NCI-H2227 treated with DMSO at 0.1 percent for 48 hours (cell line): ENCODE data around the gene EXOC4.

ENCODE experiments used
- DNase-seq: peaks from one replicate; lab custom pipeline; 2025; lab: John Stamatoyannopoulos, UW

Gene EXOC4

DNA sequence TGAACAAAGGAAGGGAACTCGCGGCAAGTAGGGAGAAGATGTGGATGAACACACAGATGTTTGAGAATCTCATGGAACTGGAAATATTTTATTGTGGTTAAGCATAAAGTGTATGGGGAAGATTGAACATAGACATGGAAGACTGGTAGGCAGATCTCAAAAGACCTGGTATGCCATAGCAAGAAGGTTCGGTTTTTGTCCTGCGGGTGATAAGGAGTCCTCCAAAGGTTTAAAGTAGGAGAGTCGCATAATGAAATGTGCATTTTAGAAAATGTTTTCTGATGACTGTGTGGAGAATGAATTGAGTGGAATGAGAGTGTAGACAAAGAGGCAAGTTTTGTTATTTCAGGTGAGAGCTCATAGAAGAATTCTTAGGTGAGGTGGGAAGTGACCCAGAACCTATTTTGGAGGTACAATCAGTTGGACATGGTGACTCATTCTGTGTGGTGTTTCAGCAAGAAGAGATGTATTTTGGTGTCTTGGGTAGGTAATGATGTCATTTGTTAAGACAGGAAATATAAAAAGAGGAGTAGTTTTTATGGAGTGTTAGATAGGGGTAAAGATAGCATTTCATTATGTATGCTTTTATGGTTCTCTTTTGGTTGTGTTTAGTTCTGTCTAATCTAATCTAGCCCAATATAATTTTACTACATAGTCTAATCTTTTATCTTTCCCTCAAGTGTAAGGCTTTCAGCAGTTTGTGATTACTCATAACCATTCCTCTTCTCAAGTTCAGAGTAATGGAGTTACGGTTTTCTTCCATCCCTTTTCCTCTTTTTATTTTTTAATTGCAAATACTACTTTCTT lies 239.2 kb downstream of the EXOC4 start:
- DNase-seq, result no peak

DNA sequence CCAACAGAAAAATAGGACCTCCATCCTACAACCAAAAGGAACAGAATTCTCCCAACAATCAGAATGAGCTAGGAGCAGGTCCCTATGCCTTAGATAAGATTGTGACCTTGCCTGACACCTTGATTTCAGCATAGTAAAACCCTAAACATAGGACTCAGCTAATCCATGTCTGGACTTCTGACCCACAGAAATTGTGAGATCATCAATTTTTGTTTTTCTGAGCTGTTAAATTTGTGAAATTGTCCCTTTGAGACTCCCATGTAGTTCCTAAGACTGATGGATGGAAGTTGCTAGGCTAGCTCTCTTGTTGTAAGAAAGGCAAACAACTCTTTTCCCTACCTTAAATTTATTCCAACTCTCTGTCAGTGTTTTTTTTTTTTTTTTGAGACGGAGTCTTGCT lies 244.2 kb downstream of the EXOC4 start:
- no peak for DNase-seq

DNA sequence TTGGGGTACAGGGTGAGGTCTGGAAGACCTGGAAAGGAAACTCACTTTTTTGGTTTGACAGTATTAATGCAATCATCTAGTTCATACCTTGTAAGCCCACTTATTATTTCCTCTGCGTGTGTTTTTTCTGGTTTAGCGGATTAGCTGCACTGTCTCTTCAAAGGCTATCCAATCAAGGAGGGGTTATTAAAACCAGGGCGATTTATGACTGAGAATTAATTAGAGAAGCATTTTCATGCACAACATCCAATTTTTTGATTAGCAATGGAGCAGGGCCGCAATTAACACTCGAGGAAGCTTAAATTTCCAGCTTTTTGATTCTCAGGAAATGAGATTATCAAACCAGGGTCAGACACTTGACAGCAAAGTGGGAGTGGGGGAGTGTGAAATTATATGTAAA lies 248.9 kb downstream of the EXOC4 start:
- DNase-seq, result no peak

DNA sequence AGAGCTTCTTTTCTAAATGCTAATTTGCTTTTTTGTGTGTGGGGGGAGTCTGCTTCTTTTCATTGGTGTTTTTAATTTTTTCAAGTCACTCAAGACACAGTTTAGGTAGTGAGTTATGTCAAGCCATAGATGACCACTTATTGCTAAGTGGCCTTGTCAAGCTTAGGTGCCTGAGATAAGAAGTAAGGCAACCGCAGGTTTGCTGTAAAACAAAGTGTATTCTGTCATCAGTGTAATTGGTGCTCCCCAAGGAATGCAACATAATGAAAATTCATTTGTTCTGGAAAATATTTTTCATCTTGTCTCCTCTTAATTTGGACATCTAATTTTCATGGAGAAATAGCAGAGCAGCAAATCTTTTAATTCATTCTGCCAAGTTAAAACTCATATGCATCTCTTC lies 249.6 kb downstream of the EXOC4 start:
- no peak for DNase-seq

DNA sequence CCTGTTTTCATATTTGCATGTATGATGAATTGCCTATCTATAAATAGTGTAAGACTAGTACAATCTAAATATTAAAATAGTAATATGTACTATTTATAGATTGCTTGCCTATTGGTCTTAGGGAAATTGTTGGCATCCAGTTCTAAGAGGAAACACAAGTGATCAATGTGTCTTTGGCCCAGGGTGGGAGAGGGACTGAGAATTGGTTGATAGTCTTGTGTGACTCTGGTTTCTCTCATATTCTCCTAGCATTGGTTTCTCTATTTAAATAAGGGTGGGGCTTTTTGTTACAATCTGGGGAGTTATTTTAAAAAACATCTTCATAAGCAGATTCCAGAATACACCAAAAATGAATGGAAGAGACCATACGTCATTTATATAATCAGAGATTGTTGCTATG lies 250.1 kb downstream of the EXOC4 start:
- no peak for DNase-seq

DNA sequence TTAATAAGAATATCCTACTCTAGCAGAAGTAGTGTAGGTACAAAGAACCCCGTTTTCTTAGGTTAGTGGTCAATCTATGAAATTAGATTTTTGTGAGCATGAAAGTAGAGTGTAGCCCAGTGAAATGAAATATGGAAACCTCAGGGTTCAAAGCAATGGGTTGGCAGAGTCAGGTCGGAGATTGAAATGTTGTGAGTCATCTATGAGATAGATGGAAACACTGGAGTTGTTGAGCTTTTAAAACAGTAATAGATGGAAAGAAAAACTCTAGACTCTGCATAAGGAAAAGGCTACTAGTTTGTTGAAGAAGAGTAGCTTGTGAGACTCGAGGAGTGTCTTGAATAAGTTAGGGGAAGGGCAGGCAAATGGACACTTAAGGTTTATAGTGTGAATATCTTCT lies 251.9 kb downstream of the EXOC4 start:
- no peak for DNase-seq

DNA sequence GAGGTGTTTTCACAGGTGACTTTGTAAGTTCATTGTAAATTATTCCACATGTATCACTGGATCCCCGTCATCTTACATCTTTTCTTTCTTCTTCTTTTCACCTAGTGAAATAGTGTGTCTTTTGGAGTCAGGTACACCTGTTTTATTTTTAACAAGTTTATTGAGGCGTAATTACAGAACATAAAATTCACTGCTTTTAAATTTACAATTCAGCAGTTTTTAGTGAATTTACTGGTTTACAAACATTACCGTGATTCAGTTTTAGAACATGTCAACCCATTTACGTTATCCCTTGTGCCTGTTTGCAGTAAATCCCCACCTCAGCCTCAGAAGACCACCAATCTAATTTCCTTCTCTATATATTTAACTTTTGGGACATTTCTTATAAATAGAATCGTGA lies 256.9 kb downstream of the EXOC4 start:
- DNase-seq, result no peak

DNA sequence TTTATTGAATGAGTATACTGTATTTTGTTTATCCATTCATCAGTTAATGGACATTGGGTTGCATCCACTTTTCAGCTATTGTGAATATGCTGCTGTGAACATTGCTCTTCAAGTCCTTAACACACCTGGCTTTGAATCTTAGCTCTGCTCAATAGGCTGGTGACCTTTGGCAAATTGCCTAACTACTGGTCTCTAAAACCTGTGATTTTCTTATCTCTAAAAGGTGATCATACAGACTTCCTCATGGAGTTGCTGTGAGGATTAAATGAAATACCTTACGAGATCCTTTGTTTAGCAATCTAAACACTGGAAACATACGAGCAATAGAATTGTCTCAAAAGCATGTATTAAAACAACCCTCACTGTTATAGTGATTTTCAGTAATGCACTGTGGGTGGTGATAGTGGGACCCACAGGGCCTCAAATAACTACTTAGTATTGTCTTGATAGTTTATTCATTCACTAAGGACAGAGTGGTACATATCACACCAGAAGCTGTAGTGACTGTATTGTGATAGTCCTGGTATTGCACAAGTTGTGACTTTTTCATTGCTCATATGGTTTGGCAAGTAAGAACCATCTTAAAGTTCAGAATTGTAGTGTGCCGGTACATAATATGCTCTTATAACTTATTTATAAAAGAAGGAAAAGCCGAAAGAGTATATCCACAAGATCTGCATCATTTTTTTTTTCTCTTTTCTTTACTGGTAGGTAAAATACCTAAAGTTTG lies 257.6 kb downstream of the EXOC4 start:
- peak; percentile 89 for DNase-seq

DNA sequence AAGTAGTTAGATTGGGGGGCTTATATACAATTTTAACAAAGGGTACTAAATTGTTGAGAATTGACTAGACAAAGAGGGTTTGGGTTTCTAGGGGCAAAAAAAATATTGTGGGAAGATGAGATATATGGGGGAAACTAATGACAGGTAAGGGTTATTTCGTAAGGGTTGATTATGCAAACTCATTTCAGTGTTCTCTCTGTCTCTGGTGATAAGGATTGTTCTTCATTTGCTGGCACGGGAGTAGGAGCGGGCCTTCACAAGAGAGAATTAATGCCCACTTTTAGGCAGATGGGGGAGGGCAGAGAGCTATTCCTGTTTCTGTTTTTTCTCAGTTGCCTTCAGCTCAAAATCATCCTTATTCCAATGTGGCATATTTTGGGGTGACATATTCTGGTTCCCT lies 258.4 kb downstream of the EXOC4 start:
- DNase-seq, result no peak

DNA sequence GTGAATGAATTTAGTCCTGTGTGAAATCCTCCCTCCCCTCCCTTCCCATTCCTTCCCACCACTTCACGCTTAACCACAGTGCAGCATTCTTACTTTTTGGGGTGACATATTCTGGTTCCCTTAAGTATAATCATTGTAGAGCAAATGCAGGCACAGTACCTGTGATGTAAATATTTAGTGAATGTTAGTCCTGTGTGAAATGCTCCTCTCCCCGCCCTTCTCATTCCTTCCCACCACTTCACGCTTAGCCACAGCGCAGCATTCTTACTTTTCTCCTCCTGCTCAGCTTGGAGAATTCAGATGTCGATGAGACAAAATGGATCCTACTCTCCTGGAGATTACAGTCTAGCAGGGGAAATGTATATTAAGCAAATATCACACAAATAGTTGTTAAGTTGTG lies 258.8 kb downstream of the EXOC4 start:
- no peak for DNase-seq

DNA sequence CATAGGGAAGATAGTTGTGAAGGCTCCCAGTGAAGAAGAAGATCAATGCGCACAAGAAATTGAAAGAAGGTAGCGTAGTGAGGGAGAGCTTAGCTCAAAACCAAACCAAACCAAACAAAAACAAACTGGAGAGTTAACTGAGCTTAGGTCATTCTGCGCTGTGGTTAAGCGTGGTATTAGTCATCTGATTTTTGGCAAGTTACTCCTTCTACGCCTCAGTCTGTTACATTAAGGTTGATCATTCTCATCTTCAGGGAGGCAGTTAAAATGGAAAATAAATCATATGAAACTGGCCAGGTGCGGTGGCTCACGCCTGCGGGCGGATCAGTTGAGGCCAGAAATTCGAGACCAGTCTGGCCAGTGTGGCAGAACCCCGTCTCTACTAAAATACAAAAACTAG lies 259.7 kb downstream of the EXOC4 start:
- no peak for DNase-seq

DNA sequence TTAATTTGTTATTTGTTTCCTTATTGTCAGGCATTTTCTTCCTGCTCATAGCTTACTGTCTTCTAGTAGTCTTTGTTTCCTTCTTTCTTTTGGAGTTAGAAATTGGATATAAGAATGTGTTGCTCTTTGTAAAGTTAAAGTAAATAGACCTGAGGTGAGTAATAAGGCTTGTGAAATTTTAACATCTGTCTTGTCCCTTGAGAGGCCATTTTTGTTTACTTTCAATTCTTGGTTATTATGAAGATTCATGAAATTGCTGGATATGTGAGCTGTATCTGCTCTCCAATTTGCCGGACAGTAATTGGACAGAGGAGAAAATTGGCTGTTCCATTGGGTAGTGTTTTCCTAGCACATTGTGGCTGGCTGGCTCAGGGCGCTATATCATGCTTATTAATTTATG lies 260.7 kb downstream of the EXOC4 start:
- no peak for DNase-seq

DNA sequence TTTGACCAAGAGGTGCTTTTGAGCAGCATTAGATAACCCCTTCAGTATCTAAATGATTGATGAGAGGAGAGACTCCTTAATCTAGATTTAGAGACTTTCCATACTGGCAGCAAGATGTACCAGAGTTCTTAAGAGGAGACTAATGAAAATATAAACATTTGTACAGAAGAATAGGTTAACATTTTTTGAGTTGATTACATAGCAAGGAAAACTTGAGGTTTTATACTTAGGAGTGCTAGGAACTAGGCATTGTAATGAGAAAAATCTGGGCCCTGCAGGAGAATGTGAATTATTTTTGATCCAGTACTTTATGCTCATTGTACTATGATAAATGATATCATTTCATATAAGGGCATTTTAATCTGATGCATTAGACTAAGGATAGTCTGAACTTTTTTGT lies 261.7 kb downstream of the EXOC4 start:
- DNase-seq, result no peak

DNA sequence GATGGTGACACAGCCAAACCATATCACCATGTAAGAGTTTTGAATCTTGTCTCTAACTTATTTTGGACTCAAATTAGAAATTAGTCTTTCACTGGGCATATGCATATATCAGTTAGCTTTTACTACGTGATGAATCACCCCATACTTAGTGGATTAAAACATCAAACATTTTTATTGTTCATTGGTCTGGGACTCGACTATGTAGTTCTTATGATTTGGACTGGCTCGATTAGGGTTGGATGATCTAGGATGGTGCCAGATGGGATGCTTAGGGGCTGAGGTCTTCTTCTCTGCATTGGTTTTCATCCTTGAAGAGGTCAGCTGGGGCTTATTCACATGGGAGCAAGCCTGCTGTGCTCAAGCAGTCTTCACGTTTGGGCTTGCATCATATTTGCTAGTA lies 264.9 kb downstream of the EXOC4 start:
- DNase-seq, result no peak

DNA sequence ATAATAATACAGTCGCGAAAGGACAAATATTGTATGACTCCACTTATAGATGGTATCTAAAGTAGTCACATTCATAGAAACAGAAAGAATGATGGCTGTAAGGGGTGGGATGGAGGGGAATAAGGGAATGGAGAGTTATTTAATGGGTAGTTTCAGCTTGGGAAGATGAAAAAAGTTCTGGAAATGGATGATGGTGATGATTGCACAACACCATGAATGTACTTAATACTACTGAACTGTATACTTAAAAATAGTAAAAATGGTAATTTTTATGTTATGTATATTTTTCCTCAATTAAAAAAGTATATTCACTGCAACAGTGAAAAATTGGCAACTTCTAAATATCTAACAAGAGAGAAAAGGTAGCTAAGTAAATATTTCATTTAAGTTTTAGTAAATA lies 265.8 kb downstream of the EXOC4 start:
- no peak for DNase-seq

DNA sequence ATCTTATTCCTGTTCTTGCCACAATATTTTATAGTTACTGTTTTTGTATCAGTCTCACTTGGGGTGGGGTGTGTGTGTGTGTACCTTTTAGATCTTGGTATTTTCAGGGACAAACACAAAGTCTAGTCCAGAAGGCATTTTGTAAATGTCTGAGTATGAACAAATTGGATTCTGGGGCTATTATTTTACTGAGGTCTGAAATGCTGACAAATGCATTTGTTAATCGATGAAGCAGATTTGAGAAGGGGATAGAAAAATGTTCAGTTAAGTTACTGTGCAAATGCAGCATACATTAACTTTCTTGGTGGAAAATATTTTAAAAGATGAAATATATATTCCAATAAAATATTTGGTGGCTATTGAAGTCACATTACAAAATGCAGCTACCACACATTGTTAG lies 267.4 kb downstream of the EXOC4 start:
- DNase-seq, result no peak

DNA sequence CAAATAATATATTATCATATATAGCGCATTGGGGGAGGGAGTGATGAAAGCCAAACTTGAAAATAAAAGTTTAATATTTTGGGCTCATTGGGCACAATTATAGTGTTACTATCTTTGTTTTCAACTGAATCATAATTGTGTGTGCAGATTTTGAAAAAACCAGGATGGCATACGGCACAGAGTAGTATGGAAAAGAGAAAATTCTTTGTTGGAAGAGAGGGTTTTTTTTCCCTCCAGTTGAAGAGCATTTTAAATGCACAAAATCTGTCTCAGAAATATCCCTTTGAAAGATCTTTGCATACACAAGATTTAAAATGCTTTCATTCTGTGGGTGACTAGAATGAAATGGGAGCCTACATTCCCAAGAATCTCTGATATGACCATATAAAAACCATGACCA lies 269.6 kb downstream of the EXOC4 start:
- DNase-seq, result no peak

DNA sequence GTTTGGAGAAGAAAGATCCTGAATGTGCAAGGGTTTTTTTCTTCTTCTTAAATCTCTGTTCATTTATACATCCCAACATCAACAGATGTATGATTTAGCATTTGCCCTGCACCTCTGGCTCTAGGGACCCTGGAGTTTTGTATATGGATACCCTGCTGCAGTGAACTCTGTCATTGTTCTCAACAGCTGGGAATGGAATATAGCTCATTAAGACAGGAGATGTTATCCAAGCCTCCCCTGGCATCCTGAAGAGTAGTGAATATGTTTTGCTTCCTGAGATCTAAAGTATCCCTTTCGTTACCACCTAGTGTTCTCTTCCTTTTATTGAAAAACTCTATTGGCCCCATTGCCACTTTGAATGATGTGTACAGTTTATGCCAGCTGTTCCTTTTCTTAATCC lies 275.9 kb downstream of the EXOC4 start:
- no peak for DNase-seq

DNA sequence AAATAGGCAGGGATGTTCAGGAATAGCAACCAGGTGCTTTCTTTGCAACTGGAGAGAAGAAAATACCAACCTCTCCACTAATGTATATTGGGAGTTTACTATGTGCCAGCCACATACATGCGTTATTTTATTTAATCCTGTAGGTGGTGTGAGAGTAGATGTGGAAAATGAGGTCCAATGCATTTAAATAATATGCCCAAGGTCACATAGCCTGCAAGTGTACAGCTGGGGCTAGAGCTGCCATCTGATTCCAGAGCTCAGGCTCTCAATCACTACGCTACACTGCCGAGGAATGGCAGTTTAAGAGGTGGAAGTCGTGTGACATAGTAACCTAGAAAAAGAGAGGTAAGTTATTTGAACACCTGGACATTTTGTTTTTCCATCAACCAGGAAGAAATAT lies 277.0 kb downstream of the EXOC4 start:
- no peak for DNase-seq

DNA sequence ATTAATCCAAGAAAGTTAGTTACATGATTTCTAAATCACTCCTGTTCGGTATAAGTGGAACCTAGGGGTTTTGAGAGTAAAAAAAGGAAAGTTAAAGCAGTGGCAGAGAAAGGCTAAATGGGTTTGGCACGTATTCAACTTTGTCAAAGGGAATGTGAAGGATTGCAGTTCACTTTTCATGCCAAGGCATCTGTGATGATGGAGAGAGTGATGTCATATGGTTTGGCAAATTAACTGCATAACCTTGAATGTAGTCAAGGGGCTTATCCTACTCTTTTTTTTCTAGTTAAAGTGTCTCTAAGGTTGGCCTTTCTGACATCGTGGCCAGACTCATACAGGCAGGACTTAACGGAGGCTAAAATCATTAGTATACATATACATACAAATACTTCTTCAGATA lies 277.8 kb downstream of the EXOC4 start:
- DNase-seq, result no peak

DNA sequence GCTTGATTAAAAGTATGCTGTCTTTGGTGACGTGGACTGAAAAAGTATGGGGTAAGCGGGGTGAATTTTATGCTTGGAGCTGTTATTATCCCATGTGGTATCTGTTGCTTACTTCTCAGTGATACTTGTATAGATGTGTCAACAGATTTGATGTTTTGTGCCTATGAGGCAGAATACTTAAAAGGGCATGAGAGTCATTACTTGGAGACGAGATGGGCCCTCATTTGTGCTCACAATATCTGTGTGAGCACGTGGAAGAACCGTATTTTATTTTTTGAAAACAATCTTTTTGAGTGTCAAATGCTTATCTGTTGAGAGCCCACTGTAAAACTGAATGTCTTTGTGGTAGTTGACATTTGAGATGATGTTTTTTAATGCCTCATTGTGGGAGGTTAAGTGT lies 281.9 kb downstream of the EXOC4 start:
- DNase-seq, result no peak

DNA sequence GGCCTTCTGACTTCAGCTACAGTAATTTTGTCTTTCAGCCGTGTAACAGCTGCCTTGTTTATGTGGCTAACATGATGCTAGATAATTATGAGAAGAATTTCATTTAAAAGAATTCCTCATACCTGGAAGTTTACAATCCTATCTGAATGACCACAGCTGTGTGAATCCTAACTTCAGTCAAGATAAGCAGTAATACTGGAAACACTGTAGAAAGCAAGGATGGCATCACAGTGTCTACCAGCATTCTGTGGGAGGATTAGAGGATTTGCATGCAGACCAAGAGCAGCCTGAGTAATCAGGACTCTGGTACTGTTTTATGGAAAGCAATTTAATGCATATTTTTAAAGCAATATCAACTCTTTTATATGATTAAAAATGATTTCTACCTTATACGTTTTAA lies 282.4 kb downstream of the EXOC4 start:
- no peak for DNase-seq

DNA sequence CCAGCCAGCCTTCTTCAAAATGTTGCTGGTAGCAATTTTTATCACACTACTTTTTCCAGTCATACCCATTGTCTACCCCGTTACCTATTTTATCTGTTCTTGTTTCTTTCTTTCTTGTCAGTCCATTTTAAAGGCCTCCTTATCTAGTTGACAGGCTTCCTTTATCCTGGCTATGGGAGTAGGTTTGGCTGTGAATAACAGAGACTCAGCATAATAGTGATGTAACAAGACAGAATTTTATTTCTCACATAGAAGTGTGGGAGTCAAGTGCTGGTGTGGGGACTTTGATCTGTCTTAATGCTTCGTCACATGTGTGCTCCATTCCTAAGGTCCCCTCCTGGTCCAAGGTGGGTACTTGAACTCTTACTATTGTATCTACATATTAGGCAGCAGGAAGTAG lies 283.6 kb downstream of the EXOC4 start:
- DNase-seq, result no peak

DNA sequence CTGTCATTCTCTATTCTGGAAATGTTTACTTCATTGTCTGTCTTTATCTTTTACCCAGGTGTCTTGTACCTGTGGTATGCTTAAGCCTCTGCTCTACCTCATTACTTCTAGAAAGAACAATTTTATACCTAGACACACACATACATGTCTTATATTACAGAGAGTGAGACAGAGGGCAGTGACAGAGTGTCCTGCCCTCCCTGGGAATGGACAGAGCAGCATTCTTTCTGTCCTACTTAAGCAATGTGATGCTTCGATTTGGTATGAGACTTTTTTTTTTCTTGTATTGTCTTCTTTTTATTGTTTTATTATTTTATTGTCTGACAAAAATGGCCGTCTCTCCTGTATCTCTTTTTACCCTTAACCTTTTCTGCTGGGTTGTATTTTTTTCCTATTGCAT lies 286.1 kb downstream of the EXOC4 start:
- no peak for DNase-seq
